Measurements from ENCODE around the gene FBXO36.

The FBXO36 gene

DNA sequence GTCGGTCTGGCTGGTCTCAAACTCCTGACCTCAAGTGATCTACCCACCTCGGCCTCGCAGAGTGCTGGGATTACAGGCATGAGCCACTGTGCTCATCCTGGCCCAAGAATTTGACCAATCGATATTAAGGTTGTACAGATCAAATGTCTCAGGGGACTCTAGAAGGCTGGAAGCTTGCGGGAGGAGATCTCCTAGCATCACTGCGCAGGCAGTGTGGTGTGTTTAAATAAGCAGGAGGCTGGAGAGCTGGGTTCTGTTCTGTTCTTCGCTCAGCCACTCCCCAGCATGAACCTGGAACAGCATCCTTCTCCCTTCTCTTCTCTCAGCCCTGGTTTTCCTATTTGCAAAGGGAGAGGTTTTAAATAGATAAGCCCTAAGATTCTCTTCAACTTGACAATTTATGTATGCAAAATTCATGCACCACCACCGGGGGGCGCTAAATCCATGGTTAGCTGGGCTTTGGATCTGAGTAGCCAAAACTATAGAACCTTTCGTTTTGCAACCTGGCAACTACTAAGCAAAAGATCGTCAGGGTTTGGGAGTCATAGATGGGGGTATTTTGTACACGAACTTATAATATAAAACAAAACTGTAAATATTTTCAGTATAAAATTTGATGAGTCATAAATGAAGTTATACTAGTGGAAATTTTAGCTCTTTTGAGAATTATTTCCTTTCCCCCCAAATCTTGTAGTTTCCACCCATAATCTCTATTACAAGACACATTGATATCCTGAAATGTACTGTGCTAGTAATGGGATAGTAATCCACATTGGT, 85.8 kb downstream of the FBXO36 start:
- no peak overlapping the region for H3K27ac ChIP-seq
- TF ChIP-seq, protein P1, sequence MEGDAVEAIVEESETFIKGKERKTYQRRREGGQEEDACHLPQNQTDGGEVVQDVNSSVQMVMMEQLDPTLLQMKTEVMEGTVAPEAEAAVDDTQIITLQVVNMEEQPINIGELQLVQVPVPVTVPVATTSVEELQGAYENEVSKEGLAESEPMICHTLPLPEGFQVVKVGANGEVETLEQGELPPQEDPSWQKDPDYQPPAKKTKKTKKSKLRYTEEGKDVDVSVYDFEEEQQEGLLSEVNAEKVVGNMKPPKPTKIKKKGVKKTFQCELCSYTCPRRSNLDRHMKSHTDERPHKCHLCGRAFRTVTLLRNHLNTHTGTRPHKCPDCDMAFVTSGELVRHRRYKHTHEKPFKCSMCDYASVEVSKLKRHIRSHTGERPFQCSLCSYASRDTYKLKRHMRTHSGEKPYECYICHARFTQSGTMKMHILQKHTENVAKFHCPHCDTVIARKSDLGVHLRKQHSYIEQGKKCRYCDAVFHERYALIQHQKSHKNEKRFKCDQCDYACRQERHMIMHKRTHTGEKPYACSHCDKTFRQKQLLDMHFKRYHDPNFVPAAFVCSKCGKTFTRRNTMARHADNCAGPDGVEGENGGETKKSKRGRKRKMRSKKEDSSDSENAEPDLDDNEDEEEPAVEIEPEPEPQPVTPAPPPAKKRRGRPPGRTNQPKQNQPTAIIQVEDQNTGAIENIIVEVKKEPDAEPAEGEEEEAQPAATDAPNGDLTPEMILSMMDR (conservative IDR thresholded peaks at IDR 0.05): peak; percentile 88

DNA sequence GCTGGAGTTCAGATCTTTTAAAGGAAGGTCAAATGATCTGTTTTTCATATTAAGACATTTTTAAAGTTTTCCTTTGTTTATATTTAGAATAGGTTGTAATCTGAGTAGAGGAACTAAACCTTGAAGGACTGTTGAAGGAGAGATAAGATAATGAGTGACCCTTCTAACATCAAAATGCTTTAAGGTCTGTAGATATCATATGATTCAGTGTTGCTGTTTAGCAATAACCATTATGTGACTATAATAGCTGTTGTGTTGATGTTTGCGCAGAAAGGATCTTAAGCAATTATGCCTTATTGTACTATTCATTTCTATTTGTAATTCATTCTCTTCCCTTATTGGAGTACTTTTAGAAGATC, 86.4 kb downstream of the FBXO36 start:
- TF ChIP-seq, protein P1 (conservative IDR thresholded peaks at IDR 0.05): no peak
- no peak overlapping the region for H3K27ac ChIP-seq

- TF ChIP-seq, protein P1 (conservative IDR thresholded peaks at IDR 0.05): no peak
- H3K27ac ChIP-seq: no peak overlapping the region
These were observed 88.2 kb downstream of the FBXO36 start for GRCh38 chr2:230010501-230010900.

DNA sequence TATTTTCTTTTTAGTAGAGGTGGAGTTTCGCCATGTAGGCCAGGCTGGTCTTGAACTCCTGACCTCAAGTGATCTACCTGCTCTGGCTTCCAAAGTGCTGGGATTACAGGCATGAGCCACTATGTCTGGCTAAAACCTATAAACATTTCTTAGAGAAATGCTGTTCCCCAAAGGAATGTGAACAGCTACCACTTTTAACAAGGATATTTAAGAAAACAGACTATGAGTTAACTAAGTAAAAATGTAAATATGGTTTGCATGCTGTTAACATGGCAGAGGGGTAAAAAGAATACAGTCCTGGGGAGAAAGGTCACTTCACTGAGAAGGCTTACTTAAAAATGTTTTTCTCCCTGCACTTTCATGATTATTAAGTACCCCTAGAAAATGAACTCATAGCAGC, 89.3 kb downstream of the FBXO36 start:
- TF ChIP-seq, protein P1 (conservative IDR thresholded peaks at IDR 0.05): no peak
- H3K27ac ChIP-seq: no peak overlapping the region

- no peak overlapping the region for H3K27ac ChIP-seq
- TF ChIP-seq, protein P1 (conservative IDR thresholded peaks at IDR 0.05): no peak
These were observed 90.1 kb downstream of the FBXO36 start for GRCh38 chr2:230012267-230012884.

DNA sequence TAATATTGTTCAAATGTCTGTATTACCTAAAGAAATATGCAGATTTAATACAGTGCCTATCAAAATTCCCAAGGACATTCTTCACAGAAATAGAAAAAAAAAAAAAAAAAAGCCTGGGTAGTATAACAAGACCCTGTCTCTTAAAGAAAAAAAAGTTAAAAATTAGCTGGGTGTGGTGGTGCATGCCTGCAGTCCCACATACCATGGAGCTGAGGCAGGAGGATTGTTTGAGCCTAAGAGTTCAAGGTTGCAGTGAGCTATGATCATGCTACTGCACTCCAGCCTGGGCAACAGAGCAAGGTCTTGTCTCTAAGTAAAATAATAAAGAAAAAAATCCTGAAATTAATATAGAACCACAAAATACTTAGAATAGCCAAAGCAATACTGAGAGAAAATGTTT, 94.5 kb downstream of the FBXO36 start:
- TF ChIP-seq, protein P1 (conservative IDR thresholded peaks at IDR 0.05): no peak
- no peak overlapping the region for H3K27ac ChIP-seq

DNA sequence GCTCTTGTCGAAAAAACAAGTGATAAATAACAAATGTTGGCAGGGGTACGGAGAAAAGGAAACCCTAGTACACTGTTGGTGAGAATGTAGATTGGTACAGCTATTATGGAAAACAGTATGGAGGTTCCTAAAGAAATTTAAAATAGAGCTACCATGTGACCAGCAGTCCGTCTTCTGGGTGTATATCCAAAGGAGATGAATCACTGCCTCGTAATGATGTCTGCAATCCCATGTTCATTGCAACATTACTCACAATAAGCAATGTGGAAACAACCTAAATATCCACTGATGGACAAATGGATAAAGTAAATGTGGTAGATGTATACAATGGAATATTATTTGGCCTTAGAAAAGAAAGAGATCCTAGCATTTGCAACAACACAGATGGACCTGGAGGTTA, 95.8 kb downstream of the FBXO36 start:
- TF ChIP-seq, protein P1 (conservative IDR thresholded peaks at IDR 0.05): no peak
- no peak overlapping the region for H3K27ac ChIP-seq

Data from VCaP (cell line).